Measurements from ENCODE around the gene OTC.

Gene OTC

DNA sequence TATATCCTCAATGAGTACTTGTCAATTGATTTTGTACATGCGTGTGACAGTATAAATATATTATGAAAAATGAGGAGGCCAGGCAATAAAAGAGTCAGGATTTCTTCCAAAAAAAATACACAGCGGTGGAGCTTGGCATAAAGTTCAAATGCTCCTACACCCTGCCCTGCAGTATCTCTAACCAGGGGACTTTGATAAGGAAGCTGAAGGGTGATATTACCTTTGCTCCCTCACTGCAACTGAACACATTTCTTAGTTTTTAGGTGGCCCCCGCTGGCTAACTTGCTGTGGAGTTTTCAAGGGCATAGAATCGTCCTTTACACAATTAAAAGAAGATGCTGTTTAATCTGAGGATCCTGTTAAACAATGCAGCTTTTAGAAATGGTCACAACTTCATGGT, at the start of gene OTC:
TSS of gene OTC (plus strand) at position 243 of the 400 bp plus-strand sequence. CDS start at position 336, 93 bp downstream.
- TF ChIP-seq, protein P1, sequence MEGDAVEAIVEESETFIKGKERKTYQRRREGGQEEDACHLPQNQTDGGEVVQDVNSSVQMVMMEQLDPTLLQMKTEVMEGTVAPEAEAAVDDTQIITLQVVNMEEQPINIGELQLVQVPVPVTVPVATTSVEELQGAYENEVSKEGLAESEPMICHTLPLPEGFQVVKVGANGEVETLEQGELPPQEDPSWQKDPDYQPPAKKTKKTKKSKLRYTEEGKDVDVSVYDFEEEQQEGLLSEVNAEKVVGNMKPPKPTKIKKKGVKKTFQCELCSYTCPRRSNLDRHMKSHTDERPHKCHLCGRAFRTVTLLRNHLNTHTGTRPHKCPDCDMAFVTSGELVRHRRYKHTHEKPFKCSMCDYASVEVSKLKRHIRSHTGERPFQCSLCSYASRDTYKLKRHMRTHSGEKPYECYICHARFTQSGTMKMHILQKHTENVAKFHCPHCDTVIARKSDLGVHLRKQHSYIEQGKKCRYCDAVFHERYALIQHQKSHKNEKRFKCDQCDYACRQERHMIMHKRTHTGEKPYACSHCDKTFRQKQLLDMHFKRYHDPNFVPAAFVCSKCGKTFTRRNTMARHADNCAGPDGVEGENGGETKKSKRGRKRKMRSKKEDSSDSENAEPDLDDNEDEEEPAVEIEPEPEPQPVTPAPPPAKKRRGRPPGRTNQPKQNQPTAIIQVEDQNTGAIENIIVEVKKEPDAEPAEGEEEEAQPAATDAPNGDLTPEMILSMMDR (IDR thresholded peaks at IDR 0.05; ENCODE audit: insufficient read depth, missing control alignments): no peak
- no peak for FAIRE-seq
- DNase-seq (ENCODE audit: insufficient read length, low spot score): no peak

DNA sequence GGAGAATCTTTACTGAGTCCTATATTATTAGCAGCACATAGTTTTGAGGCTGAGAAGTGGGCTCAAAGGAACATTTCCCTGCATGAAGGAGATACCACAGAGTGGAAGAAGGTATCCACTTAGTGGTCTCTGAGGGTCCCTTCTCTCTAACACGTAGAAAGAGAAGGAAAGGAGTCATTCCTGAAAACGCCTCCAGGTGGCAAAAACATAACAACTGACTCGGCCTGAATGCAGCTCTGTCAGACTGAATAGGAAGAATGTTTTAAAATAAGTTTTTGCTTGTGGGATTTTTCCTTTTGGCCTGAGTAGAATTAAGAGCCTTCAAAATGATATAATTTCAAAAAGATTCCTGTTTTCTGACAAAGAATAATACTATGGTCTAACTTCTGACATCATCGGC, 48.4 kb upstream of the OTC start:
- DNase-seq (ENCODE audit: insufficient read length, low spot score) (no peak), FAIRE-seq (no peak)
- TF ChIP-seq, protein P1 (IDR thresholded peaks at IDR 0.05; ENCODE audit: insufficient read depth, missing control alignments): no peak

DNA sequence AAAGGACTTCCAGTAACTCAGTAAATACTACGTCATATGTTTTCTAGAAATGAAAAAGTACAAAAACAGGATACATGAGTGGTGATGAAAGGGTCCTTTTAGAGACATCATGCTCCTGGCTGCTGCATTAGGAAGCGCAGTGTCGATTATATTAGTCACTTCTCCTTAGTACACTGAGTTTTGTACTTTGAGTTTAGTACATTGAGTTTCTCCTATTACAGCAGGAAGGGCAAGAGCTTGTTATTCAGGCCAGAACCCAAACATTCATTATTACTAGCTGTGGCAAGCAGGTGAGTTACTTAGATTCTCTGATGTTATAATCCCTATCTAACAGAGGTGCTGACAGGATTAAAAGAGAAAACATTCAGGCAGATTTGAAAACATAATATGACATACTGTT, 46.4 kb upstream of the OTC start:
- TF ChIP-seq, protein P1 (IDR thresholded peaks at IDR 0.05; ENCODE audit: insufficient read depth, missing control alignments): no peak
- DNase-seq (ENCODE audit: insufficient read length, low spot score) (no peak), FAIRE-seq (no peak)

DNA sequence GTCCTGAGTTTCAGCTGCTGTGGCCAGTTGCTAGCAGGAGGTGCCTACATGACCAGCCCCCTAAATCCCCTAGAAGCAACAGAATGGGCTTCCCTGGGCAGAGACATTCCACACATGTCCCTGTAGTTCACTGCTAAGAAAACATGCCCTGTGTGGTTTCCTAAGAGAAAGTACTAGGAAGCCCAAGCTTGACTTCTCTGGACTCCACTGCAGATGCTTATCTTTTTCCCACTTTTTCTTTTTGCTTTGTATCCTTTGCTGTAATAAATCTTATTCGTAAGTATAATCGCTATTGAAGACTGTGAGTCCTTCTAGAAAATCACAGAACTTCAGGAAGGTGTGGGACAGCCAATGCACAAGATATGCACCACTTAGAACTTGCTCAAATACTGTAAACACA, 40.7 kb upstream of the OTC start:
- DNase-seq (ENCODE audit: insufficient read length, low spot score) (no peak), FAIRE-seq (no peak)
- TF ChIP-seq, protein P1 (IDR thresholded peaks at IDR 0.05; ENCODE audit: insufficient read depth, missing control alignments): no peak

DNA sequence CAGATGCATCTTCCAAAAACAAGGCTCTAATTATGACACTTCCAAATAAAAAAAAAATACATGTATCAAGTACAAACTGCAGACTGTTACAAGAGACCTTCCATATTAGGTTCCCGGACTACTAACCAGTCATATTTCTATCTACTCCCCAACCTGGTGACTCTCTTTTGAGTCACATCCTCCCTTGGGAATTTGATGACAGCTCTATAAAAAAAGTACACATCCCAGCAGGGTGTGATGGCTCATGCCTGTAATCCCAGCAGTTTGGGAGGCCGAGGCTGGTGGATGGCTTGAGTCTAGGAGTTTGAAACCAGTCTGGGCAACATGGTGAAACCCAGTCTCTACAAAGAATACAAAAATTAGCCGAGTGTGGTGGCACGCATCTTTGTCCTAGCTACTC, 40.0 kb upstream of the OTC start:
- no peak for FAIRE-seq
- DNase-seq (ENCODE audit: insufficient read length, low spot score): no peak
- TF ChIP-seq, protein P1 (IDR thresholded peaks at IDR 0.05; ENCODE audit: insufficient read depth, missing control alignments): no peak

DNA sequence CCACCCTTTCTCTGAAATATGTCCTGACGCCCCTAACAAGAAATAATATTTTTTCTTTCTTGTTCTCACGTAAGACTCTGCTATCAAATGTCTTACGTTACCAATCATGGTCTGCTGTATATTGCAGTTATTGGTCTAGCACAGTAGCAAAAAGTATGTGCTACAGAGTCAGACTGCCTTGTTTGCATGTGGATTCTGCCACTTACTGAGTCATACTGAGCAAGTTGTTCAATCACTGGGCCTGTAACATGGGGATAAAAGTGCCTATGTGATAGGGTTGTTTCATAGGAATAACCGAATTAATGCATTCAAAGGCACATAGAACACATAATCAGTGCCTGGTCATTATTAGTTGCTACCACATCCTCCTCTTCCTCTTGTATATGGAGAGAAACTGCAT, 39.2 kb upstream of the OTC start:
- DNase-seq (ENCODE audit: insufficient read length, low spot score) (no peak), FAIRE-seq (no peak)
- TF ChIP-seq, protein P1 (IDR thresholded peaks at IDR 0.05; ENCODE audit: insufficient read depth, missing control alignments): no peak

DNA sequence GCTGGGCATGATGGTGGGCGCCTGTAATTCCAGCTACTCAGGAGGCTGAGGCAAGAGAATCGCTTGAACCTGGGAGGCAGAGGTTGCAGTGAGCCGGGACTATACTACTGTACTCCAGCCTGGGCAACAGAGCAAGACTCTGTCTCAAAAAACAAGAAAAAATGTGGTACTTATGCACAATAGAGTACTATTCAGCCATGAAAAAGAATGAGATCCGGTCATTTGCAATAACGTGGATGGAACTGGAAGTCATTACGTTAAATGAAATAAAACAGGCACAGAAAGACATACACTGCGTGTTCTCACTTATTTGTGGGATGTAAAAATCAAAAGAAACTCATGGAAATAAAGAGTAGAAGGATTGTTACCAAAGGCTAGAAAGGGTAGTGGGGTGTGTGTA, 37.2 kb upstream of the OTC start:
- TF ChIP-seq, protein P1 (IDR thresholded peaks at IDR 0.05; ENCODE audit: insufficient read depth, missing control alignments): no peak
- DNase-seq (ENCODE audit: insufficient read length, low spot score) (no peak), FAIRE-seq (no peak)
